NT2/D1 (cell line): Measurements from ENCODE around the gene CTIF.

ENCODE experiments used
- SUZ12 ChIP-seq: IDR thresholded peaks from 2 replicates; pipeline ENCODE4 v1.6.1; 2011; ENCODE audit not compliant: insufficient read length, insufficient read depth; ENCODE audit errors: extremely low read depth
- YY1 ChIP-seq: IDR thresholded peaks from 2 replicates; pipeline ENCODE4 v1.6.1; 2011; ENCODE audit not compliant: insufficient read length, insufficient read depth
- ZNF274 ChIP-seq: IDR thresholded peaks from 2 replicates; pipeline ENCODE4 v1.6.1; 2011; ENCODE audit warnings: mild to moderate bottlenecking, low read depth, low read length

- no peak for TF ChIP-seq YY1
- no peak for TF ChIP-seq ZNF274
- TF ChIP-seq SUZ12: no peak
Observed at GRCh38 chr18:48773821-48774220, 235.0 kb downstream of the CTIF start.
